ENCODE measurements around the gene FREM1.
A peak's percentile ranks its signal among the peaks of the same experiment; 100 is the strongest.

The FREM1 gene

DNA sequence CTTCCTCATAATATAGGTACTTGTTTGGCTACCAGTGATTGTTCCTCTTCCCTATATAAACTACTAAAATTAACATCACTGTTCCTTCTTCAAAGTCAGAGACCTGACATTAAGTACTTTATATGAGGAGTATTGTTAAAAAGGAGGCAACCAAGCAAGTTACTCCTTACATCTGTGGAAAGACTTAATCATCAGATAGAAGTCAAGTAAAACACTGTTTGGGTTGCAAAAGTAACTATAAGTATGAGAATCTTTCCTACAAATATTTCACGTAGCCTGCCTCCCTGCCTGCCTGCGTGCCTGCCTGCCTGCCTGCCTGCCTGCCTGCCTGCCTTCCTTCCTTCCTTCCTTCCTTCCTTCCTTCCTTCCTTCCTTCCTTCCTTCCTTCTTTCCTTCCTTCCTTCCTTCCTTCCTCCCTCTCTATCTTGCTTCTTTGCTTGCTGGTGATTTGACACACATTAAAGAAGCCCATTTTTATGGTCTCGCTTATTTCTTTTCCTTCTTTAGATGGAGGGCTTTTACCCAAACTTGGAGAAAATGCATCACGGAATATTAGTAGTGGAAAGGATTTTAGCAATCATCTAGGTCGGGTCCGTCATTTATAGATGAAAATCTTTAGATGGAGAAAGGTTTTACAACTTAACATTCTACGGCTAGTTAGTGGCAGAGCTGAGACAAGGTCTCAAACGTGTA lies 190.9 kb downstream of the FREM1 start:
- Histone ChIP-seq H3K36me3 (ENCODE audit: control insufficient read depth, insufficient read depth, low read length) (no peaks in the 10 kb centered on the region), H3K27me3 (replicated peaks; ENCODE audit: control insufficient read depth, insufficient read depth, low read length) (no peaks in the 10 kb centered on the region; the same call in 1 of the 2 replicates), H3K4me3 (replicated peaks; ENCODE audit: low read depth, low read length) (no peak overlapping the region)
- TF ChIP-seq, protein P1, sequence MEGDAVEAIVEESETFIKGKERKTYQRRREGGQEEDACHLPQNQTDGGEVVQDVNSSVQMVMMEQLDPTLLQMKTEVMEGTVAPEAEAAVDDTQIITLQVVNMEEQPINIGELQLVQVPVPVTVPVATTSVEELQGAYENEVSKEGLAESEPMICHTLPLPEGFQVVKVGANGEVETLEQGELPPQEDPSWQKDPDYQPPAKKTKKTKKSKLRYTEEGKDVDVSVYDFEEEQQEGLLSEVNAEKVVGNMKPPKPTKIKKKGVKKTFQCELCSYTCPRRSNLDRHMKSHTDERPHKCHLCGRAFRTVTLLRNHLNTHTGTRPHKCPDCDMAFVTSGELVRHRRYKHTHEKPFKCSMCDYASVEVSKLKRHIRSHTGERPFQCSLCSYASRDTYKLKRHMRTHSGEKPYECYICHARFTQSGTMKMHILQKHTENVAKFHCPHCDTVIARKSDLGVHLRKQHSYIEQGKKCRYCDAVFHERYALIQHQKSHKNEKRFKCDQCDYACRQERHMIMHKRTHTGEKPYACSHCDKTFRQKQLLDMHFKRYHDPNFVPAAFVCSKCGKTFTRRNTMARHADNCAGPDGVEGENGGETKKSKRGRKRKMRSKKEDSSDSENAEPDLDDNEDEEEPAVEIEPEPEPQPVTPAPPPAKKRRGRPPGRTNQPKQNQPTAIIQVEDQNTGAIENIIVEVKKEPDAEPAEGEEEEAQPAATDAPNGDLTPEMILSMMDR (IDR thresholded peaks at IDR 0.05; ENCODE audit: insufficient read depth, low read length, poor library complexity, severe bottlenecking): no peak
- no peak for DNase-seq (ENCODE audit: extremely low read depth, insufficient read length)

DNA sequence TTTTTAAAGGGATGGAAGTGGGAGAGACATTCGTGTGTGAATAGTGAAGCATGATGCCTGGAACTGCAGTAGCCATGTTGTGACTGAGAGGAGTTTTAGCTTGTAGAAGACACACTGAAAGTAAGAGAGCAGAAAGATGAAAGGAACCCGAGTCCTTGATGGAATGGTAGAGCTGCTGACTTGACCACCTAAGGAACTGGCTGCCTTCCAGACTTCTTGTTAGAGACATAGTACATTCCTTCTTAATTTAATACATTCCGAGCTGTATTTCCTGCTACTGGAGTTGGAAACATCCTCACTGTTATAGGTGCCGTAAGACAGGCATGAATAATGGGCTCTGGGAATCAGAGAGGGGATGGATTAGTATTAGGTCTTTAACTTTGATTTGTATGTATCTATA lies 195.1 kb downstream of the FREM1 start:
- no peak for DNase-seq (ENCODE audit: extremely low read depth, insufficient read length)
- TF ChIP-seq, protein P1 (IDR thresholded peaks at IDR 0.05; ENCODE audit: insufficient read depth, low read length, poor library complexity, severe bottlenecking): no peak
- no peak overlapping the region for H3K4me3 ChIP-seq (replicated peaks; ENCODE audit: low read depth, low read length)
- no peaks in the 10 kb centered on the region for H3K27me3 ChIP-seq (replicated peaks; ENCODE audit: control insufficient read depth, insufficient read depth, low read length)
- H3K36me3 ChIP-seq (ENCODE audit: control insufficient read depth, insufficient read depth, low read length): no peaks in the 10 kb centered on the region

DNA sequence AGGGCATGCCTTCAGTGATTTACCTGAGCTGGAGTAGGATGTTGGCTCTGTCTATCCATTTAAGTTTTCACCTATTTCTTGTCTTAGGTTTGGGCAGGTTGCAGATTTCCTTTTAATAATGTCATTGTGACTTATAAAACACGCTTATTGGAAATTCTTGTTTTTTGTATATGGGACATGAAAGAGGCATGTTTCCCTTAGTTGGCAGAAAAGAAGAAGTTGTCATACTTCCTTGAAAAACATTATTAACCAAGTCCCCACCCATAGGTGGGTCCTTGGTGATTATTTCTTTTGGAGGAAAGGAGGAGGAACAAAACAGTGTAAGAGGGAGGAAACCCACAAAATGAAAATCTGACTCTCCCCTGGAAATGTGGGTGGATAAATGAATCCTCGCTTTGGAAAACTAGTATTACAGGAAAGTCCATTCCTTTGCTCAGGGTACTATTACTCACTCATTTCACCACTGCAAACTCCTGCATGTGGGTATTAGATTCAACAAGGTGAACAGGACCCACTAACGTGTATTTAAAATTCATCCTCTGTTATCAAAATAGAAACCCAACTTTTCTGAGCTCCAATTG lies 197.0 kb downstream of the FREM1 start:
- H3K27me3 ChIP-seq (replicated peaks; ENCODE audit: control insufficient read depth, insufficient read depth, low read length): no peaks in the 10 kb centered on the region
- no peak overlapping the region for H3K4me3 ChIP-seq (replicated peaks; ENCODE audit: low read depth, low read length)
- no peak for DNase-seq (ENCODE audit: extremely low read depth, insufficient read length)
- no peaks in the 10 kb centered on the region for H3K36me3 ChIP-seq (ENCODE audit: control insufficient read depth, insufficient read depth, low read length)
- TF ChIP-seq, protein P1 (IDR thresholded peaks at IDR 0.05; ENCODE audit: insufficient read depth, low read length, poor library complexity, severe bottlenecking): no peak

DNA sequence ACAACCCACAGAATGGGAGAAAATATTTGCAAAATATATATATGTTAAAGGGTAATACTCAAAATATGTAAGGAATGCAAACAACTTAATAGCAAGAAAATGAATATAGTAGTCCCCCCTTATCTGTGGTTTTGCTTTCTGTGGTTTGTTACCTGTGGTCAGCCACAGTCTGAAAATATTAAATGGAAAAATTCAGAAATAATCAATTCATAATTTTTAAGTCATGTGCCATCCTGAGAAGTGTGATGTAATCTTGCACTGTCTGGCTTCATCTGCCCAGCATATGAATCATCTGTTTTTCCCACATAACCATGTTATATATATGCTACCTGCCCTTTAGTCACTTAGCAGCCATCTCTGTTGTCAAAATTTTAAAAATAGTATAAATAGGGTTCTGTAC lies 199.4 kb downstream of the FREM1 start:
- no peak for DNase-seq (ENCODE audit: extremely low read depth, insufficient read length)
- TF ChIP-seq, protein P1 (IDR thresholded peaks at IDR 0.05; ENCODE audit: insufficient read depth, low read length, poor library complexity, severe bottlenecking): no peak
- Histone ChIP-seq H3K27me3 (replicated peaks; ENCODE audit: control insufficient read depth, insufficient read depth, low read length) (no peaks in the 10 kb centered on the region), H3K4me3 (replicated peaks; ENCODE audit: low read depth, low read length) (no peak overlapping the region), H3K36me3 (ENCODE audit: control insufficient read depth, insufficient read depth, low read length) (no peaks in the 10 kb centered on the region)

DNA sequence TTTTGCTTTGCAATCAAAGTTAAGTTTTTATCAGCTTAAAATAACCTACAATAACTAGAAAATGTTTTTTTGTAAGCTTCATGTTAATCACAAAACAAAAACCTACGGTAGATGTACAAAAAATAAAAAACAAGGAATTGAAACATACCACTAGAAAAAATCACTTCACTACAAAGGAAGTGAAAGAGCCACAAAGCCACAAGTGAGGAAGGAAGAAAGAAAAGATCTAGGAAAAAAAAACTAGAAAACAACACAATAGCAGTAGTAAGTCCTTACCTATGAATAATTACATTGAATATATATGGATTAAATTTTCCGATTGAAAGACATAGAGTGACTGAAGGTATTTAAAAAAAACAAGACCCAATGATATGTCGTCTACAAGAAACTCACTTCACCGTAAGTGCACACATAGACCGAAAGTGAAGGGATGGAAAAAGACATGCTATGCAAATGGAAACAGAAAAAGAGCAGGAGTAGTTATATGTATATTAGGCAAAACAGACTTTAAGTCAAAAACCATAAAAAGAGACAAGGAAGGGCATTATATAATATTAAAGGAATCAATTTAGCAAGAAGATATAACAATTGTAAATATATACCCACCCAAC lies 203.6 kb downstream of the FREM1 start:
- DNase-seq (ENCODE audit: extremely low read depth, insufficient read length): peak; percentile 18
- Histone ChIP-seq H3K36me3 (ENCODE audit: control insufficient read depth, insufficient read depth, low read length) (no peaks in the 10 kb centered on the region), H3K4me3 (replicated peaks; ENCODE audit: low read depth, low read length) (no peak overlapping the region), H3K27me3 (replicated peaks; ENCODE audit: control insufficient read depth, insufficient read depth, low read length) (no peaks in the 10 kb centered on the region)
- TF ChIP-seq, protein P1 (IDR thresholded peaks at IDR 0.05; ENCODE audit: insufficient read depth, low read length, poor library complexity, severe bottlenecking): no peak

Measured in GM06990 (cell line).